Measurements from ENCODE around the gene CPED1. TPM values are rescaled to one million over a fixed set of nuclear protein-coding genes. Genes with fewer than 3 reads are reported as not detected.

CPED1 gene
- 38.6 TPM for total RNA-seq
- long read RNA-seq, full-length matches to known transcripts, result 12 of 52 reads
- long read RNA-seq, partial matches to known transcripts, result 19 of 52 reads
- long read RNA-seq, other reads (novel, unspliced or antisense), result 21 of 52 reads

GRCh38 chr7:120988591-120989256 lies at the start of gene CPED1:
Gene CPED1 (plus strand): TSS chr7:120988711. CDS start chr7:120989622, 911 bp downstream.
- ATAC-seq (peak; percentile 95), DNase-seq (peak; percentile 81)
- no peaks in the 10 kb centered on the region for H3K27me3 ChIP-seq (ENCODE audit: low read depth)
- no peaks in the 10 kb centered on the region for H3K9me3 ChIP-seq
- intact Hi-C loops (cut with DNase I), result loop anchor here (10.0 kb wide), 1 partner anchor 116 kb away; no protein-coding TSS in a partner anchor
- H3K36me3 ChIP-seq, result no peaks in the 10 kb centered on the region
- peak within 1 kb of the TSS; percentile 75 for H3K27ac ChIP-seq
- H3K4me1 ChIP-seq, result peaks cover 34% of the 10 kb centered on the region
- TF ChIP-seq CTCF (IDR thresholded peaks at IDR 0.05), result no peak
- H3K4me3 ChIP-seq, result peak within 1 kb of the TSS; percentile 47

GRCh38 chr7:120939345-120939744 lies 49.2 kb upstream of the CPED1 start:
- no peaks in the 10 kb centered on the region for H3K9me3 ChIP-seq
- ATAC-seq (no peak), DNase-seq (no peak)
- no peak overlapping the region for H3K27ac ChIP-seq
- no peak overlapping the region for H3K4me3 ChIP-seq
- peaks cover 4% of the 10 kb centered on the region for H3K4me1 ChIP-seq
- intact Hi-C loops (cut with DNase I), result no loop called here
- H3K36me3 ChIP-seq, result no peaks in the 10 kb centered on the region
- no peak for TF ChIP-seq CTCF (IDR thresholded peaks at IDR 0.05)
- no peaks in the 10 kb centered on the region for H3K27me3 ChIP-seq (ENCODE audit: low read depth)

- Histone ChIP-seq H3K4me1 (peaks cover 4% of the 10 kb centered on the region), H3K4me3 (no peak overlapping the region), H3K36me3 (no peaks in the 10 kb centered on the region), H3K27ac (no peak overlapping the region), H3K9me3 (no peaks in the 10 kb centered on the region), H3K27me3 (ENCODE audit: low read depth) (no peaks in the 10 kb centered on the region)
- ATAC-seq, result peak; percentile 13 to 70
- no peak for DNase-seq
- peak; percentile 37 for TF ChIP-seq CTCF (IDR thresholded peaks at IDR 0.05)
- intact Hi-C loops (cut with DNase I), result loop anchor here (10.0 kb wide), 1 partner anchor 136 kb away; no protein-coding TSS in a partner anchor
Observed at GRCh38 chr7:120941064-120941463, 47.4 kb upstream of the CPED1 start.

- Histone ChIP-seq H3K36me3 (no peaks in the 10 kb centered on the region), H3K4me3 (no peak overlapping the region), H3K27me3 (ENCODE audit: low read depth) (no peaks in the 10 kb centered on the region), H3K9me3 (no peaks in the 10 kb centered on the region), H3K27ac (no peak overlapping the region), H3K4me1 (peaks cover 4% of the 10 kb centered on the region)
- TF ChIP-seq CTCF (IDR thresholded peaks at IDR 0.05), result no peak
- ATAC-seq, result no peak
- intact Hi-C loops (cut with DNase I), result loop anchor here (10.0 kb wide), 1 partner anchor 137 kb away; no protein-coding TSS in a partner anchor
- no peak for DNase-seq
Observed at GRCh38 chr7:120941856-120942255, 46.7 kb upstream of the CPED1 start.

- DNase-seq, result no peak
Observed at GRCh38 chr7:120942861-120943260, 45.6 kb upstream of the CPED1 start.

More at GRCh38 chr7:120942861-120943260, 45.6 kb upstream of the CPED1 start:
- no peak for ATAC-seq
- Histone ChIP-seq H3K4me3 (no peak overlapping the region), H3K9me3 (no peaks in the 10 kb centered on the region), H3K27ac (no peak overlapping the region), H3K36me3 (no peaks in the 10 kb centered on the region), H3K27me3 (ENCODE audit: low read depth) (no peaks in the 10 kb centered on the region), H3K4me1 (peaks cover 4% of the 10 kb centered on the region)
- no peak for TF ChIP-seq CTCF (IDR thresholded peaks at IDR 0.05)
- intact Hi-C loops (cut with DNase I), result loop anchor here (10.0 kb wide), 1 partner anchor 138 kb away; no protein-coding TSS in a partner anchor
